ENCODE measurements around the gene HDAC4.

The HDAC4 gene

DNA sequence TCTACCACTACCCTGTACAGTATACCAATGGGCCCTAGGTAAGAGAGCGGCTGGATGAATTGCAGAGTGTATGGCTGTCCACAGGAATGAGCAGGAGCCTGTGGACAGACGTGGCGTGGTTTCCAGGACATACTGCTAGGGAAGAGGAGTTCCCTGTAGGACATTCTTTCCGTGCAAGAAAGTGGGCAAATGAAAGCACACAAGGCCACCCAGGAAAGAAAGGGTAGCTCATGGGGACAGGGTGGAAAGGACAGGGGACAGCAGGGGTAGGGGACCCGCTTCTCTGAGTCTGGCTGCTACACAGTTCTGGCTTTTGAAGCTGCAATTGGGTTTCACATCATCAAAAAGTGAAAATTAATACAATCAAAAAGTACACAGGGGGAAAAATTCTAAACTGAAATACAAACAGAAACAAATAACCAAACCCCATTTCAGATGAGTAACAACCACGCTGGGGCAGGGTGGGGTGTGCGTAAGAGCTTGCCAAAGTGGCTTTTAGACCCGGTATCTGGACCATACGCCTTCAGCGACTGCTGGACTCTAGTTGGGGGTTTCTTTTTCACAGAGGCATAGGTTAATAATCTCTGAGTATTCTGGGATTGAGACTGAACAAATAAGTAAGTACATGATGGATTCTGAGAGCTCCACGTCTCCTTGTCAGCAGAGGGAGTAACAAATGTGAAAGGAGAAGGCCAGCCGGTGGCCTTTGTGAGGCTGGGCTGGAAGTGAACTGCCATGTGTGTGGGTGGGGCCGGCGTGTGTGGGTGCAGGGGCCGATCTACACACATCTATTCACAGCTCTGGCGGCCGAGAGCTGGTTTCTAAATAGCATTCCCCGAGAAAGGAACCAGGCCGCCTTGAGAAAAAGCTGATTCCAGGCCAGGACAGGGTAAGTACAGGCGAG, 84.0 kb downstream of the HDAC4 start:
- no peak for DNase-seq (ENCODE audit: low read depth)

GRCh38 chr2:239315308-239315707, 85.5 kb downstream of the HDAC4 start:
- H3K4me3 ChIP-seq (ENCODE audit: low read depth, low read length), result no peak overlapping the region
- DNase-seq (ENCODE audit: low read depth), result no peak

More for the DNA sequence above, 84.0 kb downstream of the HDAC4 start:
- no peak overlapping the region for H3K4me3 ChIP-seq (ENCODE audit: low read depth, low read length)

GRCh38 chr2:239313776-239314175, 87.0 kb downstream of the HDAC4 start:
- no peak for DNase-seq (ENCODE audit: low read depth)
- H3K4me3 ChIP-seq (ENCODE audit: low read depth, low read length), result no peak overlapping the region

GRCh38 chr2:239312741-239313667, 87.8 kb downstream of the HDAC4 start:
- DNase-seq (ENCODE audit: low read depth), result no peak

DNA sequence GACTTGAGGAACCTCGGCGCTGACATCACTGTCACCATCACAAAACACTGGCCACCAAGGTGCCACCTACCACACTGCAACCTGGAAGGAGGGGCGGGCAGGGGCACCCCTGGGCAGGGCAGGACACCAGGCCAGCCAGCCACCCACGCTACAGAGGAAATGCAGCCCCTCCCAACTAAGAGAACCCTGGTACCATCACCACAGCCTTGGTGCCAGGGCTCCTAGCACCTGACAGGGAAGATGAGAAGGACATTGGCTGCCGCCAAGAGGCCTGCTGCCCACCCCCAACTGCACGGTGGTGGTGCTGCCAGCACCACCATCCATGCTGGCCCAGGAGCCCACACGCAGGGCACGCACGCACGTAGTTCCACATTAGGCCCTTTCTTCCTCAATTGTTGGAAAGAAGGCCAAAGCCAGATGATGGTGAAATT, 88.7 kb downstream of the HDAC4 start:
- H3K4me3 ChIP-seq (ENCODE audit: low read depth, low read length), result no peak overlapping the region
- DNase-seq (ENCODE audit: low read depth), result no peak

More at GRCh38 chr2:239312741-239313667, 87.8 kb downstream of the HDAC4 start:
- no peak overlapping the region for H3K4me3 ChIP-seq (ENCODE audit: low read depth, low read length)

DNA sequence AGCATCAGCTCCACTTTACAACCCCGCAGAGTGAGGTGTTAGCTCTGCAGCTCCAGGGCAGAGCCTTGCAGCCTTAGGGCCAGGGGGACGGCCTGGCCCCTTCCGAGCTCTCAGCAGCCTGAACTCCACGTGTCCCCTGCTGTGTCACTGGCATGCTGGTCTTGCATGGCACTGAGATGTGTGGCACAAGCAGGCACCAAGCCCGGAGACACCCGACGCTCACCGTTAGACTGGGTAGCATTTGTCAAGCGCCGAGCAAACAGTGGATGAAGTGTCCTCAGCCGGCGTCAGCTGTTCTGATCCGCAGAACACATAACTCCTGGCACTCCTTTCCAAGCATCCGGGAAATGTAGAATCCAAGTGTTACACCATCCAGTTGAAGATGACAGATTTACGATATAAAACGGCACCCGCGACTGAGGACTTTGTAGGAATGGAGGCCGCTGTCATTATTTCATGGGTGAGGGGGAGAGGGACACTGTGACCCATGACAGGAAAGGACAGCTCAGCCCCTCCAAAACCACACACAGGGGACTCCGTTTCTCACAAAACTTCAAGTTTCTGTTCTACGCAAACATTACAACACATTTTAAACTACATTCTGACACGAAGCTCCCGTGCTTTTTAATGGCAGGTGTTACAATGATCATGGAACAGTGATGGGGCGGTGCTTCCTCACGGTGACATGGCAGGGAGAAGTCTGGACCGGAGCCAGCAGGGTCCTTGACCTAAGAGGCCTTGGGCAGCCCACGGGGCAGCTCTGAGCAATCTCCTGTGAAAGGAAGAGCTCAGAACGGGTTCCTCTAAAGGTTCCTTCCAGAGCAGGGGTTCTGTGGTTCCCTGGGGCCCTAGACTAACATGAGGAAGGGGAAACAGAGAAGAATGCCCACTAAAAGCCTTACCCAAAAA, 89.4 kb downstream of the HDAC4 start:
- no peak for DNase-seq (ENCODE audit: low read depth)

DNA sequence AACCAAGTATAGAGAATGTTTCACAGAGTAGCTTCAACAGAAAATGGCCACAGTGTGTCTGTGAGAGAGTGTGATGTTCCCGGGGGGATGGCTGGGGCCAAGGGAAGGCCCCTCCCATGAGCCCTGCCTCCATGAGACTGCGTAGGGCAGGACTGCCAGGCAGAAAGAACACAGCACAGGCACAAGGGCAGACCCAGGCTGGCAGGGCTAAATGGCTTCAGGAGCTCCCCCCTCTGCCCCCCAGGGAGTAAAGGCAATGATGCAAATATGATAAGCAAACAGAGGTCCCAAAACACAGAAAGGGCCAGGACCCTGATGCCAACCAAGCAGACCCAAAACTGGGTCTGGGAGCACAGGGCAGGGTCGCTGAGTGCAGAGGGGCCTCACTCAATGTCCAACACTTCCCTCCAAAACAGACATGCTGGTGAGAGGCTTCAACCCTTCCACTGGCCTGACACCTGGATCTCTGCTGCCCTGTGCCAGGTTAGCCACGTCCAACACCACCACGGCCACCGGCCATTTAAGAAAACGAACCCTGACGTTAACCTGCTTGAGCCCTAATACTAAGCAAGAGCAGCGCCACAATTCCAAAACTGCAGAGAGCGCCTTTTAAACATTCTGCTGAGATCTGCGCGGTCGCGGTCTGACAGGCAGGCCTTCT, 90.3 kb downstream of the HDAC4 start:
- DNase-seq (ENCODE audit: low read depth), result no peak
- H3K4me3 ChIP-seq (ENCODE audit: low read depth, low read length), result no peak overlapping the region

More for the DNA sequence above, 89.4 kb downstream of the HDAC4 start:
- H3K4me3 ChIP-seq (ENCODE audit: low read depth, low read length), result no peak overlapping the region

- peak overlapping the region; percentile 34 for H3K4me3 ChIP-seq (ENCODE audit: low read depth, low read length)
Measured at GRCh38 chr2:239309398-239310245, 91.2 kb downstream of the HDAC4 start.

DNA sequence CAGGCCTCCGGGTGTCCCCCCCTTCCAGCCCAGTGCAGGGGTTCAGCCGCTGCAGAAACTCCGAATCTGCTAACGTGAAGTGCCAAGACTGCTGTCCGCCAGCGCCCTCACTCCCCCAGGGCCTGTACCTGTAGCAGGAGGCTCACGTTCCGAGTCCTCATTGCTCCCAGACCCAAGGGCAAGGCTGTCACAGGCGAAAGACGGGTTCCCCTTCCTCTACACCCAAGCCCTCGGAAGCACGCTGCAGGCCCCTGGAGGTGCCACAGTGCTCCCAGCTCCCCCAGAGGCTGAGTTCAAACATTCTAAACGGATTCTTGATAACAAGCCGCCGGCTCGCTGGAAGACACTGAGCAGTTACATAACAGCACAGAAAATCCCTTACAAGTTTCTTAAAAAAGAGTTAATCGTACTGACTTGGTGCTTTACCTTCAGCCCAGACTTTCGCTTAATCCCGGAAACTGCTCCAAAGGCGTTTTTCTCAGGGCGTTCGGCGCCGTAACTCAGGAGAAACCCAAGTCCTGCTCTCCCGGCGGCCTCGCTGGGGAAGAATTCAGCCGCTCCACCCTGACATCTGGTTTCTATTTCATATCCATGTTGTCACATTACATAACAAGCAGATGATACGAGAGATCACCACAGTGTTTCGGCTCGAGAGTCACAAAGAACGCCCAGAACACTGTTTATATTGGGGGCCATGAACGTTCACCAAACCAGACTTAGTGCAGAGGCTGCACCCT, 92.0 kb downstream of the HDAC4 start:
- DNase-seq (ENCODE audit: low read depth), result no peak
- H3K4me3 ChIP-seq (ENCODE audit: low read depth, low read length), result peak overlapping the region; percentile 34

More at GRCh38 chr2:239309398-239310245, 91.2 kb downstream of the HDAC4 start:
- DNase-seq (ENCODE audit: low read depth), result no peak

DNA sequence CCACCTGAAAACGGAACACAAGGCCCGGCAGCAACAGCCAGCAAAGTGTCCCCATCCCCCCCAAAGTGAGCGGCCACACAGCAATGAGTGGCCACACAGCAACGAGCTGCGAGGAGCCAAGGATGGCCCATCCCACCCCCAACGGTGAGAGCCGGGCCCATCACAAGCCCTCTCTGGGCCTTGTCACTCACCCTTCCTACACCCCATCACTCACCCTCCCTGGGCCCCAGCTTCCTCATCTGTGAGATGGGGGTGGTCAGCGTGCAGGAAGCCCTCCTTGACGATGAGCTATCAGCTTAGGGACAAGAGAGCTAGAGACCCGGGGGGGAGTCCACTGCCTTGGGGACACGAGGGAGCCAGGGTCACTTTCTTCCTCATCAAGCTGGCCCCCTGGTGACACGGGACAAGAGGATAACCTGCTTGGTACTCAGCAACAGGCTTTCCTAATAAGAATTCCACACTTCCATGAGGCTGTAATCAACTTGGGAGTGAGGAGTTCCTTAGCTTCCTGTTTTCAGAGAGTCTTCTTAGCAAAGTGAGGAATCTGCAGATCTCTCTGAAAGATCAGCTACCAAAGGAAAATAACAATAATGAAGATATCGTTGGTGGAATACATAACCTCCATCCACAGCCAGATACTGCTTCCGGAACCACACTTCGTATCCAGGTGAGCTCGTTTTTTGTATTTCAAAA, 92.8 kb downstream of the HDAC4 start:
- H3K4me3 ChIP-seq (ENCODE audit: low read depth, low read length), result peak overlapping the region; percentile 34
- no peak for DNase-seq (ENCODE audit: low read depth)

- no peak overlapping the region for H3K4me3 ChIP-seq (ENCODE audit: low read depth, low read length)
- DNase-seq (ENCODE audit: low read depth), result no peak
Measured at GRCh38 chr2:239307221-239307569, 93.6 kb downstream of the HDAC4 start.

DNA sequence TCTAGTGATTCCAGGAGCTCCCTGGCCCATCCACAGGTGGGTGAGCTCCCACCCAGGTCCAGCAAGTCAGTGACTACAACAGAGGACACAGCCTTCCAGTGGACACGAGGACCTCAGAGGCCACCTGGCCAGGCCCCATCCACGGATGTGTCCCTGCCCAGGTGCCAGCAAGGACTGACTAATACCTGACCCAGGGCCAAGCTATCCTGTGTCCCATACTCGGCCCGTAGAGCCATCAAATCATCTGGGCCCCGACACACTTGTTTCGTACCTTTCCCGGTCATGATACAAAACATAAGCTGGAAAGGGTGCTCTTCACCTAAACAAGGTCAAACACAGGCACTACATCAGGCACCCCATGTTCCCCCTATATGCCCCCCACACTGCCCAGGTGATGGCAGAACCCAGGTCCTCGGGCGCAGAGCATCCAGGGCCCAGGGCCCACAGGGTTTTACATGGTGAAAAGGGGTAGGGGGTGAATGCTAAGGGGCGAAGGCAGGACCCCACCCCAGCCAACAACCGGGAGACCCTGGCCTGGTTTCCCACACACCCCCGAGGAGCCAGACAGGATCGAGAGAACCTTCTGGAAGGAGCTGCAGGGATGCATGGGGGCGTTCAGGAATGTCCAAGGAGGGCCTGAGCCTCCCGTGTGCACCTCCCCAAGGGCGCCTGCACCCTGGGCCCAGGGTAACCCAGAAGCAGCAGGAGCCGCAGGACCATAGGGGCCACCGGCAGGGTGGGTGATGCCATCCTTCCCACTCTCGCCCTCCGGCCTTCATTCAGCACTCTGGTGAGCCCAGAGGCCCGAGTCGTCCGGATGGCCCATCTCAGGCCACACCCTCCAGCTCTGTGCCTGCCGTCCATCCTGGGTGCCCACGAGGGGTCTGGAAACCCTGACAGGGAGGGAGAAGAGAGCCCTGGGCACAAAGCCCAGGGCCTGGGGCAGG, 94.3 kb downstream of the HDAC4 start:
- H3K4me3 ChIP-seq (ENCODE audit: low read depth, low read length), result no peak overlapping the region
- DNase-seq (ENCODE audit: low read depth), result no peak

DNA sequence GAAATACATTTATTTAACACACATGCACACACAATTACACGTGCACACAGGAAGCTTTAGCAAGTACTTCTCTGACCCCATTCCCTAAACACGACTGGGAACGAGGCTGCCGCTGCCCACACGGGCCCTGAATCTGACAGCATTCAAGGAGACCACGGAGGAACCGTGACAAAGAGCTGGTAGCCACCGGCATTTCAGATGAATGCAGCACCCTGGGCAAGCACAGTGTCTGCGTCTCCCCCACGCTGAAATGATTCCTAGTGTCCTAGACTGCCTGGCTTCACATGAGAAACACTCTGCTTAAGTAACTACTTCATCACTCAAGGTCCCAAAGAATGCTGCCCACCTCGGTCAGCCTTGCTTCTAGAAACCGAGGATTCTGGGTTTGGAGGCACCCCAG, 95.0 kb downstream of the HDAC4 start:
- no peak for DNase-seq (ENCODE audit: low read depth)
- no peak overlapping the region for H3K4me3 ChIP-seq (ENCODE audit: low read depth, low read length)

GRCh38 chr2:239305222-239305575, 95.6 kb downstream of the HDAC4 start:
- DNase-seq (ENCODE audit: low read depth), result no peak
- no peak overlapping the region for H3K4me3 ChIP-seq (ENCODE audit: low read depth, low read length)

GRCh38 chr2:239304533-239305221, 96.1 kb downstream of the HDAC4 start:
- no peak for DNase-seq (ENCODE audit: low read depth)

More at GRCh38 chr2:239304533-239305221, 96.1 kb downstream of the HDAC4 start:
- no peak overlapping the region for H3K4me3 ChIP-seq (ENCODE audit: low read depth, low read length)

All from skeletal muscle cell (primary cell).